ENCODE data around the gene OPCML.

The OPCML gene

GRCh38 chr11:133038850-133039249 is 493.5 kb downstream of the OPCML start:
- DNase-seq (ENCODE audit: low read depth): no peak

GRCh38 chr11:133034929-133035328 is 497.4 kb downstream of the OPCML start:
- DNase-seq (ENCODE audit: low read depth): no peak

GRCh38 chr11:133029107-133029506 is 503.2 kb downstream of the OPCML start:
- no peak for DNase-seq (ENCODE audit: low read depth)

GRCh38 chr11:133026952-133027351 is 505.3 kb downstream of the OPCML start:
- no peak for DNase-seq (ENCODE audit: low read depth)

GRCh38 chr11:133024301-133024700 is 508.0 kb downstream of the OPCML start:
- no peak for DNase-seq (ENCODE audit: low read depth)

GRCh38 chr11:133023232-133023631 is 509.1 kb downstream of the OPCML start:
- DNase-seq (ENCODE audit: low read depth): no peak

GRCh38 chr11:133021553-133021952 is 510.7 kb downstream of the OPCML start:
- DNase-seq (ENCODE audit: low read depth): no peak

- DNase-seq (ENCODE audit: low read depth): no peak
Observed at GRCh38 chr11:133020372-133020714, 512.0 kb downstream of the OPCML start.

- DNase-seq (ENCODE audit: low read depth): no peak
Observed at GRCh38 chr11:133019545-133020371, 512.5 kb downstream of the OPCML start.

GRCh38 chr11:133015457-133015856 is 516.8 kb downstream of the OPCML start:
- no peak for DNase-seq (ENCODE audit: low read depth)

- no peak for DNase-seq (ENCODE audit: low read depth)
Observed at GRCh38 chr11:133014337-133014736, 518.0 kb downstream of the OPCML start.

GRCh38 chr11:133012803-133013202 is 519.5 kb downstream of the OPCML start:
- no peak for DNase-seq (ENCODE audit: low read depth)

- no peak for DNase-seq (ENCODE audit: low read depth)
Observed at GRCh38 chr11:133011604-133012003, 520.7 kb downstream of the OPCML start.

GRCh38 chr11:133007027-133007584 is 525.2 kb downstream of the OPCML start:
- no peak for DNase-seq (ENCODE audit: low read depth)

GRCh38 chr11:133004369-133004768 is 527.9 kb downstream of the OPCML start:
- DNase-seq (ENCODE audit: low read depth): no peak

- no peak for DNase-seq (ENCODE audit: low read depth)
Observed at GRCh38 chr11:132999516-132999915, 532.8 kb downstream of the OPCML start.

- no peak for DNase-seq (ENCODE audit: low read depth)
Observed at GRCh38 chr11:132999031-132999430, 533.3 kb downstream of the OPCML start.

- DNase-seq (ENCODE audit: low read depth): no peak
Observed at GRCh38 chr11:132997396-132997795, 534.9 kb downstream of the OPCML start.

- no peak for DNase-seq (ENCODE audit: low read depth)
Observed at GRCh38 chr11:132994966-132995365, 537.3 kb downstream of the OPCML start.

- no peak for DNase-seq (ENCODE audit: low read depth)
Observed at GRCh38 chr11:132993991-132994502, 538.3 kb downstream of the OPCML start.

- DNase-seq (ENCODE audit: low read depth): no peak
Observed at GRCh38 chr11:132992838-132993631, 539.3 kb downstream of the OPCML start.

- no peak for DNase-seq (ENCODE audit: low read depth)
Observed at GRCh38 chr11:132988411-132988810, 543.9 kb downstream of the OPCML start.

- DNase-seq (ENCODE audit: low read depth): no peak
Observed at GRCh38 chr11:132987936-132988335, 544.4 kb downstream of the OPCML start.

Measured in T follicular helper cell (primary cell).